HG03066 (cell line): Measurements from ENCODE around the gene RAPSN.

ENCODE experiments used
- ATAC-seq: cut with Tn5 transposase; IDR thresholded peaks from one replicate; pipeline ENCODE4 v1.9.1; 2021; ENCODE audit warnings: low read depth; ENCODE audit not compliant: unreplicated experiment

The RAPSN gene

DNA sequence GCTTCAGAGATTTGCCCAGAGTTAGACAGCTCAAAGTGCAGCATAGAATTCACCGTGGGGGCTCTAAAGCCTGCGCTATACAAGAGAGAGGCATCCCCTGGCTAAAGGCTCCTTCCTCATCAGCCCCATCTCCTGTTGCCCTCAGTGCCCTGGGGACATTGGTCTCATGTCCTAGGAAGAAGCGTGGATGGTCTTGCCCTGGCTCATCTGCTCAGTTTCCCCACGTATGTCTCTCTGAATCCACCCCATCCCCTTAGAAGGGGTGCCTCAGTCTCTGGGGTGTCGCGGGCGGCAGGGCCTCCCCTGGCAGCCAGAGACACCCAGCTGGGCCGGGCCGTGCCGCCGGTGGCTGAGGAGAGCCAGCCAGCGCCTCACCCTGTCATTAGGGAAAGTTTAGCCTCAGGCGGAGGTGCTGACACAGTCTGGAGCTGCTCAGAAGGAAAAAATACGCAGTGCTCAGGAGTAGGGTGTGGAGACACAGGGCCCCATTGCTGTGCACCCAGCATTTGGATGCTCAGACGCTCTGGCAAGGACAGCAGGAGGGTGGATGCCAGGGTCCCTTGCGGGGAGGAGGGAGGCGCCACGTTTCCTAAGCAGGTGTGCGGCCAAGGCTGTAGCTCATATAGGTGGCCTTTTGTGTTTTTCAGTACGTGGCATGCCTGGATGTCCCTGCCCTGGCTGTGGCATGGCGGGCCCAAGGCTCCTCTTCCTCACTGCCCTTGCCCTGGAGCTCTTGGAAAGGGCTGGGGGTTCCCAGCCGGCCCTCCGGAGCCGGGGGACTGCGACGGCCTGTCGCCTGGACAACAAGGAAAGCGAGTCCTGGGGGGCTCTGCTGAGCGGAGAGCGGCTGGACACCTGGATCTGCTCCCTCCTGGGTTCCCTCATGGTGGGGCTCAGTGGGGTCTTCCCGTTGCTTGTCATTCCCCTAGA is 39.2 kb downstream of the RAPSN start:
- ATAC-seq = no peak

- no peak for ATAC-seq
Observed at GRCh38 chr11:47408598-47409439, 40.1 kb downstream of the RAPSN start.

DNA sequence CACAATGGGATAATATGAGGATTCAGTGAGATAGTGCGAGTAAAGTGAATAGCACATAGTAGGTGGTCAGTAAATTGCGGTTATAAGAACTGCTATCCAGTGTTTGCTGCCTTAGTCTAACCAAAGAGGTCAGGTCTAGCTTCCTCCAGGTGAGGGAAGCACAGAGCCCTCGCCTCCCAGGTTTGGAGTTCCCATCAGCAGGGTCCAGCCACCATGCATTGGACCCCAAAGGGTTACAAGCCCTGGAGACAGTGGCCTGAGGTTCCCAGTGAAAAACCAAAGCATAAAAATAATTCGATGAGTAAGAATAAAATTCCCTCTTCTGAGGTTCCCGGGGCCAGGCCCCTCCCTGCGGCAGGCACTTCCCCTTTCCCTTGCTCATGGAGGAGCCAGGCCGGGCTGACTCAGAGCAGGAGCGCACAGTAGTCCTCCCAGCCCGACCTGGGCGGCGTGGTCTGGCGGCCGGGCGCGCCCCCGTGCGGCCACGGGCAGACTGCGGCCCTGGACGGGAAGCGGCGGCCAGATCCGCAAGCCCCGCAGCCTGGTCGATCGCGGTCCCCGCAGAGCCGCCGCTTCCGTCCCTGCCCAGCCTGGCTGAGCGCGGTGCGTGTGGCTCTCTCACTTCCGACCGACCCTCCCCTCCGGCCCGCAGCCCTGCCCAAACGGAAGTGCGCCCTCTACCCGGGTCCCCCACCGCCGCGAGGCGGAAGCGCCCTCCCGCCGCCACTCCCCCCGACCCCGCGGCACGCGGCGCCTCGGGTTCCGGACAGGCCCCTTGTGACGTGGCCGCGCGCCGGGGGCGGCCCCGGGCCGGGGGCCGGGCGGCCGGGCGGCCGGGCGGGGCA is 41.0 kb downstream of the RAPSN start, which contains the start of gene SLC39A13:
SLC39A13 (plus strand) TSS at position 845 of the 845 bp plus-strand sequence. CDS start 1,505 bp downstream, outside the sequence.
- ATAC-seq = peak; percentile 76

- ATAC-seq = no peak
Observed at GRCh38 chr11:47406896-47407745, 41.8 kb downstream of the RAPSN start.

DNA sequence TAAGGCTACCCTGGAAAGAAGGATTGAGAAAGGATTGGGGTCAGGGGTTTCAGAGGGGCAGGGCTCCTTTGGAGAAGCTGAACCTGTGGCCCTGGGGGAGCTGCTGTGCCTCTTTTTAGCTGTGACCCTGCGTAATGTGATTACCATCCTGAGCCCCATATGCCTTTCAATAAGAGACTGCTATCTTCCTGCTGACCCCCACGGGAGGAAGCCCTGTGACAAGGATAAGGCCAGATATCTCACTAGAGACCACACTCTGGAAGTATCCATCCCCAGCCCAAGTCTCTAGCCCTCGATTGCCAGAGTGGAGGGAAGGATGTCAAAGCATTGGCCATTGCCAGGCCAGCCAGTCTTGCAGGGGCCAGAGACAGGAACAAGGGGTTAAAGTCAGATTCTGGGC is 45.4 kb downstream of the RAPSN start:
- ATAC-seq = no peak

DNA sequence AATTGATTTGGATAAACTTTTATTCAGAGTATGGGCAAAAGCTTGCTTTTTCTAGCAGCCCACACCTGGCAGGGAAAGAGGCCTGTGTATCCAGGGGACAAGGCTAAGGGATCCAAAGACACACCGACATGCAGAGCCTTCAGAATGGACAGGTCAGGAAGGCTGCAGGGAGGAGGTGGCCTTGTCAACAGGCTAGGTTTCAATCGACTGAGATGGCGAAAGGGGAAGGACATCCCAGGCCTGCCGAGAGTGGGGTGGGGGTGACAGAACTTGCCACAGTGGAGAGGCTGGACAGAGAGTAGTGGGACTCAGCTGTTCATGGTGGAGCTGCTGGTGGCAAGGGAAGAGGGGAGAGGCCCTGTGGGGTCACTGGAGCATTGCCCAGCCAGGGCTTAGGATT is 45.8 kb downstream of the RAPSN start:
- no peak for ATAC-seq

- peak; percentile 78 for ATAC-seq
Observed at GRCh38 chr11:47400768-47401279, 48.1 kb downstream of the RAPSN start.

DNA sequence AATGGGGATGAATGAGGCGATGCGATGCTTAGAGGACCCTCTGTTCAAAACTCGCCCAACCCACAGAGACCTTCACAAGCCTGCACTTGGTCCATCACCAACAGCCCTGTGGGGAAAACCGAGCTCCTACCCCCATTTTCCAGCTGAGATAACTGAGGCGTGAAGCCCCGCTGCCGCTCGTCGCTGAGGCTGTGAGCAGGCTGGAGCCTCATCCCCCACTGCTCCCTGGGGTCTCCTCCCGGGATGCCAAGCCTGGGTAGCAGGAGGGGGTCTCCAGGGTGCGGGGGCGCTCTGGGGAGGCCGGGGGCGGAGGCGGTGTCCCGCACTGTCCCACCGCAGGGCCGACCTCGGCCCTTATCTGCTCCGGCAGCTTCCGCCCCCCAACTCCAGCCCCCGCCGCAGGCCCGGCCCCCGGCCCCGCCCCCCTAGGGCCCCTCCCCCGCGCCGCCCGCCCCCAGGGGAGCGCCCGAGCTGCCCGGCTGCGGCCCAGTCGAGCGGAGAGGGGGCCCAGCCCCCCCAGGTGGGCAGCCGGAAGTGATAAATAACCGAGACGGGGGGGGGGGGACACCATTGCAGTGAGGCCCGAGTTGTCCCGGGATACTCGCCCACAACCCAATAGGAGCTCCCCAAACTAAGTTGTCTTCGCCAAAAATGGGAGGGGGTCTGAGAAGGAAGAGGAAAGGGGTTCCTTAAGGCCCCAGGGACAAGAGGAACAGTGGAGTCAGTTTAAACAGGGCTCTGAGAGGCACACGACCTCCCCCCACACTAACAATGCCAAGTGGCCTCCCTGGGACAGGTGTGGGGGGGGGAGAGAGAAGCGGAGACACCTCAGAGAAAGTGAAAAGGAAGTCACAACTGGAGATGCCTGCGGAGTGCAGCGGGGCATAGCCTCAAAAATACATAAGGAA is 48.8 kb downstream of the RAPSN start:
- peak; percentile 37 for ATAC-seq

DNA sequence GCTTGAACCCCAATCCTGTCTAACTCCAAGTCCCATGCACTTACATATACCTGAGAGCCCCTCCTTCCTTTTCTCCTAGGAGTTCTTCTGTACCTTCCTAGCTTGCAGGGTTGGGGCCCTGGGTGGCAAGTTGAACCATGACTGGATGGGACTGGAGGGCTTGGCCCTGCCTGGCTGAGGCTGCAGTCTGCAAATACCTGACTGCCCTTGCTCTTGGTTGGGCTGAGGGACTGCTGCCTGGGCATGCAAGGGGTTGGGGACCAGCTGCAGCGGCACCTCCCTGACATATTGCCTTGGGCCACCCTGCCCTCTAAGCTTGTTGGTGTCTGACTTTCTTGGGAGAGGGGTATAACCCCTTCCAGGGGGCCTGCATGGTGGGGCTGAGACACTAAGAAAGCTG is 50.4 kb downstream of the RAPSN start:
- no peak for ATAC-seq

- ATAC-seq = no peak
Observed at GRCh38 chr11:47398011-47398410, 50.9 kb downstream of the RAPSN start.

- ATAC-seq = no peak
Observed at GRCh38 chr11:47396049-47396320, 53.0 kb downstream of the RAPSN start.

DNA sequence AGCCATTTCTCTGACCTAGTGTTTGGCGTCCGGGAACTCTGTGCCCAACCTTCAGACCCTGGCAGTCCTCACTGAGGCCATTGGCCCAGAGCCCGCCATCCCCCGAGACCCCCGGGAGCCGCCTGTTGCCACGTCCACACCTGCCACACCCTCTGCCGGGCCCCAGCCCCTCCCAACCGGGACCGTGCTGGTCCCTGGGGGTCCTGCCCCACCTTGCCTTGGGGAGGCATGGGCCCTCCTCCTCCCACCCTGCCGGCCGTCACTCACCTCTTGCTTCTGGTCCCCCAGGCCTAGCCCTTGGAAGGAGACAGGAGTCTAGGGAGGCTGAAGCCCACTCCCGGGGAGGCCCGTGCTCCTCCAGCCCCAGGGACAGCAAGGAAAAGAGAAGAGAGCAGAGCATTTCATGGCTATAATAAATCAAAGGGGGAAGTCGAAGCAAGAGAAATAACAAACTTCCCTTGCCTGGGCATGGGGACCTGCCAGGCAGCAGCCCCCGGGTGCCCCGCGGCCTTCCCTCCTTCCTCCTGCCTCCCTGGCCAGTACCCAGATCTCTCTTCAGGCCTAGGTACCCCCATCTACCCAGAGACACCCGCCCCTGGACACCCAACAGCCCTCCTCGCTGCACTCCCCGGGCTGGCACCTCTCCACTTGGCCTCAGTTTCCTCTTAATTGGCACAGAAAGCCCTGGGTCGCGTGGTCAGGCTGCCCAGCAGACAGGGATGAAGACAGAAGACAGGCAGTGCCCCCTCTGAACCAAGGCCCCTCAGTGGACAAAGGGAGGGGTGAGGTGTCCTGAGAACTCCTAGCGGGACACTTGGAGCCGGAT is 53.5 kb downstream of the RAPSN start:
- ATAC-seq = no peak

DNA sequence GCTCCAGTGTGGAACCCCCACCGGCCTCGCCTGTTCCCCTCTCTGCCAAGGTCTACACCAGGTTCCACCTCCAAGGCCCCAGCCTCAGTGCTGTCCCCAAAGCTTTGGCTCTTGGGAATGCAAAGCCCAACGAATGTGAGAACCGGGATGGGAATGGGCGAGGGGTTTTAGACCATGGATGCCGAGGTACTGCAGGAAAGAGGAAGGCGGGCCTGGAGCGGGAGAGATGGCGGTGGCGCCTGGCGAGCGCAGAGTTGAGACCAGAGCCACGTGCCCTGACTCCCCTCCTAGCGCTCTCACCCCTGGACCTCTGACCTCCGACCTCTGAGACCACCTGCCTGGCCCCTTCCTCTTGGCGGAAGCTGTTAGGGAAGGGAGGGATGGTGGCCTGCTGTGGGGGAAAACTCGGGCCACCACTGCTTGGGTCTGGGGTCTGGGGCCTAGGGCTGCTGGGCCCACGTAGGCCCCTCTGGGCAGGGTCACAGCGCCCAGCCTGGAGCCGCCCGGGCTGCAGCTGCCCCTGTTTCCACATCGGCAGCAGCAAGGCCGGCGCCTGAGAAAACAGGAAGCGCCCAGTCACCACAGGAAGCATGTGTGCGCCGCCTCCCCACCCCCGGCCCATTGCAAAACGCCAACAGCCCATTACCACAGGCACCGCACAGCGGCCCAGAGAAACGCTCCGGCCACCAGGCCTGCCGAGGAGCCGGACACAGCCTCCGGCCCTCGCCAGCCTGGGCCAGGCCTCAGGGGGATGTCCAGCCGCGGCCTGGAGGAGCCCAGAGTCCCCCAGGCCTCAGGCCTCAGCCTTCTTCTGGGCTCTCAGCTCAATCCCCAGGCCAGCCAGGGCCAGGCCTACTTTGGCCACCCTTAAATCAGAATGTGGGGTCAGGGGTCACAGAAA is 54.4 kb downstream of the RAPSN start:
- ATAC-seq = peak; percentile 63

DNA sequence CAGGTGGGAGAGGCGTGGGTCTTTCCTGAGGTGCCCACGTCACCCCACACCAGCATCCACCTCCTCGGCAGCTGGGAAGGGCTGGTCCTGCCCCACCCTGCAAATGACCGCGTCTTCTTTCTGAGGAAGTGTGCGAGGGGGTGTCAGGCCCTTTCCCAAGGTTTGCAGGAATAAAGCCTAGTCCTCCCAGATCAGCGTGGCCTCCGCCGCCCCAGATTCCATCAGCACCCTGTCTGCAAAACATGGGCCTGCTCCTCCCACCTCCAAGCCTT is 55.0 kb downstream of the RAPSN start:
- no peak for ATAC-seq

- no peak for ATAC-seq
Observed at GRCh38 chr11:47393163-47394049, 55.5 kb downstream of the RAPSN start.

DNA sequence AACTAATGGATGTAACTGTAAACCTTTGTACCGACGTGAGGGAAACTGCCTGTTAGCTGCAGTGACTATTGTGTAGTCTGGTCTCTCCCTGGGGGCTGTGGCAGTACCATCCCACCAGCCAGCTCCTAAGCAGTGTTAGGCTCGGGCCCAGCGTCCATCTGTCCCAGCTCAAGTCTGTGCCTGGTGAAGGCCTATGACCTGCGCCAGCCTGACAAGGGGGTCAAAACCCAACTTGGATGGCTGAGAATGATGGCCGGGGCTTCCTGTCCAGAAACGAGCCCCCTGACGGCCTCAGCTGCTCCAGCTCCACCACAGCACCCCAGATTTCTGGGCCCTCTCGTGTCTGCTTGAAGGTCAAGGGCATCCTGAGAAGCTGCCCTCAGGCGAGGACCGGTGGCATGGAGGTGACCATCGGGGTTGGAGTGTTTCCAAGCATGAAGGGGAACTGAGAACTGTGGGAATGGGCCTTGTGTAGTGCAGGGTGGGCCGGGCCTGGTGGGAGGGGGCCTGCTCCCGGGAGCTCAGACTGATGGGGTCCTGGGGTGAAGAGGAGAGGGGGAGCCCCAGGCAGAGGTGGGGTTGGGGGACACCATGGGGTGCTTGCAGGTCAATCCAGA is 56.3 kb downstream of the RAPSN start:
- no peak for ATAC-seq
